HCT116 (cell line): ENCODE results near the gene CSDE1.

Experiments
- CTCF ChIP-seq, 3 experiments: fragments of 200-600 bp in 1 of 3; sonication (generic) in 1 of 3; IDR thresholded peaks in 2 of 3; conservative IDR thresholded peaks in 1 of 3; 2 replicates each; pipeline ENCODE4 v1.5.1; 2012 to 2017; ENCODE audit warnings: low read depth in 2 of 3, low read length in 2 of 3, antibody characterized with exemption in 1 of 3, borderline replicate concordance in 1 of 3, control low read depth in 1 of 3, mild to moderate bottlenecking in 1 of 3, mixed read lengths in 1 of 3, mixed run types in 1 of 3, moderate library complexity in 1 of 3; ENCODE audit not compliant: insufficient read depth in 1 of 3
- ELF1 ChIP-seq: IDR thresholded peaks from 2 replicates; pipeline ENCODE4 v1.6.1; 2012; ENCODE audit warnings: low read depth, borderline replicate concordance
- EZH2phosphoT487 ChIP-seq: fragments of 200-600 bp; IDR thresholded peaks from 2 replicates; pipeline ENCODE4 v1.6.1; 2018; ENCODE audit warnings: antibody characterized with exemption, borderline replicate concordance
- MAX ChIP-seq: IDR thresholded peaks from 2 replicates; pipeline ENCODE4 v1.6.1; 2012
- POLR2A ChIP-seq: IDR thresholded peaks from 2 replicates; pipeline ENCODE4 v1.7.0; 2011; ENCODE audit warnings: borderline replicate concordance; ENCODE audit not compliant: insufficient read depth, insufficient read length; ENCODE audit errors: extremely low read depth
- POLR2AphosphoS5 ChIP-seq: IDR thresholded peaks from 2 replicates; pipeline ENCODE4 v1.6.1; 2011; ENCODE audit warnings: mild to moderate bottlenecking, low read depth, low read length, moderate library complexity
- RAD21 ChIP-seq: IDR thresholded peaks from 2 replicates; pipeline ENCODE4 v1.6.1; 2012; ENCODE audit warnings: low read depth, mild to moderate bottlenecking
- REST ChIP-seq: IDR thresholded peaks from 2 replicates; pipeline ENCODE4 v1.6.1; 2012; ENCODE audit warnings: low read depth
- SP1 ChIP-seq: IDR thresholded peaks from 2 replicates; pipeline ENCODE4 v1.6.1; 2012; ENCODE audit warnings: low read depth
- ZBTB33 ChIP-seq: IDR thresholded peaks from 2 replicates; pipeline ENCODE4 v1.6.1; 2011; ENCODE audit warnings: mild to moderate bottlenecking, low read length, moderate library complexity; ENCODE audit not compliant: insufficient replicate concordance; ENCODE audit errors: extremely low read depth
- ZNF274 ChIP-seq: fragments of 200-500 bp; sonication (Bioruptor generic); IDR thresholded peaks from 2 replicates; pipeline ENCODE4 v1.6.1; 2014; ENCODE audit warnings: mild to moderate bottlenecking, low read depth, low read length, inconsistent platforms

GRCh38 chr1:114668373-114668772 lies 89.4 kb downstream of the CSDE1 start:
- no peak for TF ChIP-seq POLR2A
- TF ChIP-seq ZNF274, result no peak
- TF ChIP-seq CTCF (IDR thresholded peaks at IDR 0.05 in 2 of 3, conservative IDR thresholded peaks at IDR 0.05 in 1 of 3; ENCODE audit: borderline replicate concordance in 1 of 3, insufficient read depth in 1 of 3, low read depth in 2 of 3, low read length in 2 of 3), result no peak
- no peak for TF ChIP-seq POLR2AphosphoS5
- TF ChIP-seq MAX, result no peak
- no peak for TF ChIP-seq REST
- TF ChIP-seq SP1, result no peak
- TF ChIP-seq EZH2phosphoT487, result no peak
- no peak for TF ChIP-seq ELF1
- no peak for TF ChIP-seq ZBTB33
- no peak for TF ChIP-seq RAD21
